ENCODE results near the gene ZFAND3. TPM values are rescaled to one million over a fixed set of nuclear protein-coding genes. Genes with fewer than 3 reads are reported as not detected.

Gene ZFAND3, protein sequence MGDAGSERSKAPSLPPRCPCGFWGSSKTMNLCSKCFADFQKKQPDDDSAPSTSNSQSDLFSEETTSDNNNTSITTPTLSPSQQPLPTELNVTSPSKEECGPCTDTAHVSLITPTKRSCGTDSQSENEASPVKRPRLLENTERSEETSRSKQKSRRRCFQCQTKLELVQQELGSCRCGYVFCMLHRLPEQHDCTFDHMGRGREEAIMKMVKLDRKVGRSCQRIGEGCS
- total RNA-seq (2014; rRNA removed; shearing (Covaris generic)) (28.2 and 31.8 TPM in 2 replicates), polyA plus RNA-seq (2016; fragmentation: Nextera tagmentation; extraction: Ambion mirVana) (14.2 and 16.9 TPM in 2 replicates)
- long read RNA-seq, partial matches to known transcripts, result 0 of 6 reads
- long read RNA-seq, other reads (novel, unspliced or antisense), result 5 of 6 reads

DNA sequence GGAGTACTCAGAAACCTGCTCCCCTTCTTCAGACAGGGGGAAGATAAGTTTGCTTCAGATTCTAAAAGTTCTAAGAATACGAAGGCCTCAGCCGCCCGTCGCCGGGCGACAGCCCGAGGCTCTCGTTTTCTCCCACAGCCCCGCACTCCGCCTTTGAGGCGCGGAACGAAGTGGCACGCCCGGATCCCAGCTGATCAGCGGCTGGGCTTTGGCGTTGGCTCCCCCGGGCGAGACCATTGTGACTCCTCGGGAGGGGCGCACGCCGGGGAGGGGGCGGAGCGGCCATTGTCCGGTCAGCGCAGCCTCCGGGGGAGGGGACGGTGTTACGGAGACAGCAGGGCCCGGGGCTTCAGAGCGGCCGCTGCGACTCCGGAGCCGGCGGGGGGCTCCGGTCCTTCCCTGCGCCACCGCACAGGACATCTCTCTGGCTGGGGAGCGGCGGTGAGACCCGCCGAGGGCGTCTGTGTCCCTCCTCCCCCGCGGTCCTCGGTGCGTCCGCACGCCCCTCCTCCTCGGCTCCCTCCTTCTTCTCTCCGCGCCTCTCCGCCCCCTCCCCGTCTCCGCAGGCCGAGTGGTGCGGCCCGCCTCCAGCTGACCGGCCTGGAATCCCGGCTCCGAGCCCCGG, at the start of gene ZFAND3:
Gene ZFAND3 (plus strand): TSS at position 551 of the 625 bp plus-strand sequence. CDS start 219 bp downstream, outside the sequence.
- Histone ChIP-seq H3K79me2 (replicated peaks; ENCODE audit: insufficient read depth) (peaks cover 41% of the 10 kb centered on the region), H2AFZ (peak within 1 kb of the TSS; percentile 91), H3K4me1 (ENCODE audit: insufficient read depth) (peaks cover 40% of the 10 kb centered on the region), H3K4me2 (peak within 1 kb of the TSS; percentile 94), H3F3A (replicated peaks; ENCODE audit: low read depth) (no peaks in the 10 kb centered on the region), H3K27me3 (ENCODE audit: insufficient read depth) (no peaks in the 10 kb centered on the region), H4K20me1 (replicated peaks; ENCODE audit: insufficient read depth) (peaks cover 28% of the 10 kb centered on the region), H3K36me3 (ENCODE audit: insufficient read depth) (no peaks in the 10 kb centered on the region), H3K9me2 (ENCODE audit: insufficient read depth) (no peaks in the 10 kb centered on the region), H3K4me3 (peak within 1 kb of the TSS; percentile 94), H3K27ac (ENCODE audit: low read depth) (peak within 1 kb of the TSS; percentile 98)
- Mint-ChIP-seq H3K4me3 (peak within 1 kb of the TSS; percentile 97), H3K9me3 (no peaks in the 10 kb centered on the region), H3K27me3 (ENCODE audit: insufficient read depth, low read depth, poor library complexity) (peaks cover 11% of the 10 kb centered on the region), H3K36me3 (ENCODE audit: low read depth) (no peaks in the 10 kb centered on the region; the same call in 2 of the 3 replicates), H3K4me1 (peaks cover 42% of the 10 kb centered on the region), H3K27ac (peak within 1 kb of the TSS; percentile 98)
- TF ChIP-seq, protein P1, sequence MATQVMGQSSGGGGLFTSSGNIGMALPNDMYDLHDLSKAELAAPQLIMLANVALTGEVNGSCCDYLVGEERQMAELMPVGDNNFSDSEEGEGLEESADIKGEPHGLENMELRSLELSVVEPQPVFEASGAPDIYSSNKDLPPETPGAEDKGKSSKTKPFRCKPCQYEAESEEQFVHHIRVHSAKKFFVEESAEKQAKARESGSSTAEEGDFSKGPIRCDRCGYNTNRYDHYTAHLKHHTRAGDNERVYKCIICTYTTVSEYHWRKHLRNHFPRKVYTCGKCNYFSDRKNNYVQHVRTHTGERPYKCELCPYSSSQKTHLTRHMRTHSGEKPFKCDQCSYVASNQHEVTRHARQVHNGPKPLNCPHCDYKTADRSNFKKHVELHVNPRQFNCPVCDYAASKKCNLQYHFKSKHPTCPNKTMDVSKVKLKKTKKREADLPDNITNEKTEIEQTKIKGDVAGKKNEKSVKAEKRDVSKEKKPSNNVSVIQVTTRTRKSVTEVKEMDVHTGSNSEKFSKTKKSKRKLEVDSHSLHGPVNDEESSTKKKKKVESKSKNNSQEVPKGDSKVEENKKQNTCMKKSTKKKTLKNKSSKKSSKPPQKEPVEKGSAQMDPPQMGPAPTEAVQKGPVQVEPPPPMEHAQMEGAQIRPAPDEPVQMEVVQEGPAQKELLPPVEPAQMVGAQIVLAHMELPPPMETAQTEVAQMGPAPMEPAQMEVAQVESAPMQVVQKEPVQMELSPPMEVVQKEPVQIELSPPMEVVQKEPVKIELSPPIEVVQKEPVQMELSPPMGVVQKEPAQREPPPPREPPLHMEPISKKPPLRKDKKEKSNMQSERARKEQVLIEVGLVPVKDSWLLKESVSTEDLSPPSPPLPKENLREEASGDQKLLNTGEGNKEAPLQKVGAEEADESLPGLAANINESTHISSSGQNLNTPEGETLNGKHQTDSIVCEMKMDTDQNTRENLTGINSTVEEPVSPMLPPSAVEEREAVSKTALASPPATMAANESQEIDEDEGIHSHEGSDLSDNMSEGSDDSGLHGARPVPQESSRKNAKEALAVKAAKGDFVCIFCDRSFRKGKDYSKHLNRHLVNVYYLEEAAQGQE (IDR thresholded peaks at IDR 0.05; ENCODE audit: unreplicated experiment), result no peak
- peak; percentile 17 for TF ChIP-seq POLR2AphosphoS5 (IDR thresholded peaks at IDR 0.05; ENCODE audit: low read depth)
- peak; percentile 78 for ATAC-seq
- peak; percentile 98 for DNase-seq (ENCODE audit: low spot score)

DNA sequence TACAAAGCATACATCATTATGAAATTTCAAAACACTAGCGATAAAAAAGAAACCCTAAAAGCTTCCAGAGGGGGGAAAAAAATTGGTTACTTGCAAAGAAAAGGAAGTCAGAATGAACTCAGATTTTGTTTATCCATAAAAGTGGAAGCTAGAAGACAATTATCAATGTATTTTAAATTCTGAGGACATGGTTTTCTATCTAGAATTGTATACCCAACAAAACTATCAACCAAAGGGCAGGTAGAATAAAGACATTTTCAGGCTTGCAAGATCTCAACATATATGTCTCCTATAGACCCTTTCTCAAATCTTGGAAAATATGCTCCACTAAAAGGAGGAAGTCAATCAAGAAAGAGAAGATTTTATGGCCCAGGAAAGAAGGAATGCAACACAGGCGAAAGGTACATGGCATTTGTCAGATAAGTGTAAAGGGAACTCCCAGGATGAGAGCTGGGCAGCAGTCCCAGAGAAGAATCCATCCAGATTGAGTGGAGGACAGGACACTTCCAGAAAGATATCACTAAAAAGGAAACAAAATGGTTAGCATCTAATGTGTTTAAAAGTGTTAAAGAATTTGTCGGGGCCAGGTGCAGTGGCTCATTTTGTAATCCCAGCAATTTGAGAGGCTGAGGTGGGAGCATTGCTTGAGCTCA, 45.4 kb upstream of the ZFAND3 start:
- peaks cover 74% of the 10 kb centered on the region for H3K27me3 ChIP-seq (ENCODE audit: insufficient read depth)
- Mint-ChIP-seq H3K27ac (no peak overlapping the region), H3K4me3 (no peak overlapping the region), H3K36me3 (ENCODE audit: low read depth) (no peaks in the 10 kb centered on the region), H3K27me3 (ENCODE audit: insufficient read depth, low read depth, poor library complexity) (peaks cover 69% of the 10 kb centered on the region), H3K9me3 (peaks cover 11% of the 10 kb centered on the region; the same call in 2 of the 3 replicates), H3K4me1 (peaks cover 31% of the 10 kb centered on the region)
- TF ChIP-seq CREB1 (CRISPR knock-in tag; IDR thresholded peaks at IDR 0.05; ENCODE audit: low read depth), result no peak
- ATAC-seq (no peak), DNase-seq (ENCODE audit: low spot score) (no peak)
- no peaks in the 10 kb centered on the region for H3K79me2 ChIP-seq (replicated peaks; ENCODE audit: insufficient read depth)
- H3K36me3 ChIP-seq (ENCODE audit: insufficient read depth), result no peaks in the 10 kb centered on the region
- no peaks in the 10 kb centered on the region for H4K20me1 ChIP-seq (replicated peaks; ENCODE audit: insufficient read depth)
- peaks cover 26% of the 10 kb centered on the region for H3K4me1 ChIP-seq (ENCODE audit: insufficient read depth)
- H2AFZ ChIP-seq, result no peak overlapping the region
- no peak overlapping the region for H3K4me2 ChIP-seq
- H3K4me3 ChIP-seq, result no peak overlapping the region
- H3K27ac ChIP-seq (ENCODE audit: low read depth), result no peak overlapping the region
- H3F3A ChIP-seq (replicated peaks; ENCODE audit: low read depth), result 0 out of 2 replicates have a peak, but pooled peaks cover 2% of the 10 kb centered on the region
- H3K9me2 ChIP-seq (ENCODE audit: insufficient read depth), result no peaks in the 10 kb centered on the region

Data from GM23338 (cell line).